Sigmoid colon (tissue), 4 donors: ENCODE data around the gene CBFA2T3.

Experiments
- POLR2AphosphoS5 ChIP-seq, 4 donors: sonication (generic); formaldehyde crosslinking; IDR thresholded peaks; one replicate each; pipeline ENCODE4 v1.6.1; 2017; ENCODE audit warnings: antibody characterized with exemption in 4 of 4
- TF ChIP-seq, protein P1 (sequence below), 4 experiments: fragments of 450-650 bp in 3 of 4; fragments of 200-600 bp in 1 of 4; IDR thresholded peaks; one replicate each; pipeline ENCODE4 v1.5.1; 2016 to 2019; ENCODE audit warnings: antibody characterized with exemption in 4 of 4, mild to moderate bottlenecking in 3 of 4, moderate library complexity in 2 of 4

DNA sequence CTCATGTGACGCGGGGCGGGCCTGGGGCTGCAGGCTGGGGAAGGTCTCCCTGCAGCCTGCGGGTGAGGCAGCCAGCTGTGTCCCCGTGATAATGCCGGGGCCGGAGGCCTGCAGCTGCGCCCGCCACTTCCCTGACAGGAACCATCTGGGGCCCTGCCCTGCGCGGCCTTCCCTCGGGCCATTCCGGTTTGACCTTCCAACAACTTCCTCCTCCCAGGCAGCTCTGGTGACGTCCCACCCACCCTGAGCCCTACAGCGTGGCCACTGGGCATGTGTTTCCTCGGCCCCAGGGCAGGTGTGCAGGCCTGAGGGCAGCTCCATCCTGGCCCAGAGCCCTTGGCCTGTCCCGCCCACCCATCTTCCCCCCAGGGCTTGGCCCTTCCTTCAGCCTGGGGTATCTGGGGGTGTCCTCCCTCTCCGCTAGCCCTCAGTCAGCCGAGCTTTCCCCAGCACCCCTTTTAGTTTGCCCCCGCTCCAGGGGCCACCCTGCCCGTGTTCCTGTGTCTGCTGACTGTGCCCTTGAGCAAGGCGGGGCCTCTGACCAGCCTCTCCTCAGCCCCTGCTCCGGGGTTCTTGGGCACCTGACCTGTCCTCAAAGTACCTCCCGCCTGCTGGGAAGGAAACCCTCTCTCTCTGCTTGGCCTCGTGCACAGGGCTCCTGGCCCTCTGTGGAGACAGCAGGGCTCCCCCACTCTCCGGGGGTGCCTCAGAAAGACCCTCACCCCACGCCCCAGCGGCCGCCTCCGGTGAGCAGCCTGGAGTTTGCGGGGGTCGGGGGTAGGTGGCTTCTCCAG, at the start of gene CBFA2T3:
- TF ChIP-seq, protein P1, sequence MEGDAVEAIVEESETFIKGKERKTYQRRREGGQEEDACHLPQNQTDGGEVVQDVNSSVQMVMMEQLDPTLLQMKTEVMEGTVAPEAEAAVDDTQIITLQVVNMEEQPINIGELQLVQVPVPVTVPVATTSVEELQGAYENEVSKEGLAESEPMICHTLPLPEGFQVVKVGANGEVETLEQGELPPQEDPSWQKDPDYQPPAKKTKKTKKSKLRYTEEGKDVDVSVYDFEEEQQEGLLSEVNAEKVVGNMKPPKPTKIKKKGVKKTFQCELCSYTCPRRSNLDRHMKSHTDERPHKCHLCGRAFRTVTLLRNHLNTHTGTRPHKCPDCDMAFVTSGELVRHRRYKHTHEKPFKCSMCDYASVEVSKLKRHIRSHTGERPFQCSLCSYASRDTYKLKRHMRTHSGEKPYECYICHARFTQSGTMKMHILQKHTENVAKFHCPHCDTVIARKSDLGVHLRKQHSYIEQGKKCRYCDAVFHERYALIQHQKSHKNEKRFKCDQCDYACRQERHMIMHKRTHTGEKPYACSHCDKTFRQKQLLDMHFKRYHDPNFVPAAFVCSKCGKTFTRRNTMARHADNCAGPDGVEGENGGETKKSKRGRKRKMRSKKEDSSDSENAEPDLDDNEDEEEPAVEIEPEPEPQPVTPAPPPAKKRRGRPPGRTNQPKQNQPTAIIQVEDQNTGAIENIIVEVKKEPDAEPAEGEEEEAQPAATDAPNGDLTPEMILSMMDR (IDR thresholded peaks at IDR 0.05), result no peak
- TF ChIP-seq POLR2AphosphoS5 (IDR thresholded peaks at IDR 0.05), result peak; percentile 45 to 82 (median 71)
